Ovary (tissue), 9 donors: ENCODE results near the gene FANCC. TPM values are rescaled to one million over a fixed set of nuclear protein-coding genes. Genes with fewer than 3 reads are reported as not detected.

ENCODE experiments used
- DNase-seq, 5 donors: peaks; one replicate each; pipeline ENCODE4 v3.0.0-alpha.2; 2019 to 2020
- H3K27ac ChIP-seq, 2 donors: fragments of 200-600 bp; one replicate each; pipeline versions ENCODE4 v1.5.1 to v1.8.0; 2019 to 2022
- H3K27me3 ChIP-seq: fragments of 200-600 bp; one replicate; pipeline ENCODE4 v1.8.0; 2022
- H3K36me3 ChIP-seq: fragments of 200-600 bp; sonication (generic); one replicate; pipeline ENCODE4 v1.5.1; 2019
- H3K4me1 ChIP-seq: one replicate; pipeline ENCODE4 v1.8.1; 2013; ENCODE audit warnings: mild to moderate bottlenecking, moderate library complexity; ENCODE audit not compliant: insufficient read depth
- H3K4me3 ChIP-seq: fragments of 200-600 bp; sonication (generic); one replicate; pipeline ENCODE4 v1.5.1; 2017
- H3K9me3 ChIP-seq, 2 donors: fragments of 200-600 bp in 1 of 2; sonication (generic) in 1 of 2; one replicate each; pipeline versions ENCODE4 v1.5.1 to v1.8.1; 2013 to 2019; ENCODE audit warnings: mild to moderate bottlenecking in 1 of 2, moderate library complexity in 1 of 2
- EP300 ChIP-seq: sonication (generic); formaldehyde crosslinking; IDR thresholded peaks from one replicate; pipeline ENCODE4 v1.6.1; 2017; ENCODE audit warnings: antibody characterized with exemption
- POLR2A ChIP-seq: fragments of 450-650 bp; IDR thresholded peaks from one replicate; pipeline ENCODE4 v1.6.1; 2017; ENCODE audit warnings: antibody characterized with exemption, mild to moderate bottlenecking, moderate library complexity
- WGBS, 3 donors: extraction: QIAGEN DNeasy Blood & Tissue Kit in 1 of 3; methylation state at CpG; one replicate each; pipeline versions ENCODE4 v1.1.5 to v1.1.7; 2013 to 2017; 5-methylcytosine and 5-hydroxymethylcytosine counted together
- intact Hi-C, 4 donors: fragments of 100-400 bp; cut with DNase I; formaldehyde crosslinking; loops; one replicate each; pipeline versions ENCODE4 v1.11.0 to v1.15.1; 2022 to 2023
- polyA plus RNA-seq, 2 donors: library from polyadenylated mRNA; stranded (reverse); fragments of 200-250 nt in 1 of 2; fragments of 350-450 nt in 1 of 2; fragmentation: Illumina TruSeq in 1 of 2; extraction: RNeasy Lipid Tissue Mini Kit (QIAGEN cat#74804) in 1 of 2; gene quantifications; one replicate each; pipeline ENCODE4 v1.2.3, GENCODE V29; 2013 to 2014
- total RNA-seq, 7 donors: library from RNA; depleted of rRNA in 2 of 7; stranded (reverse); fragments of >200 nt in 2 of 7; fragmentation: NEBNext Ultra II Directional in 3 of 7; extraction: Animal tissue kit (Norgen Biotek cat#: 25700) in 3 of 7; gene quantifications; one replicate each; pipeline versions ENCODE4 v1.1.0 to v1.2.4, GENCODE V29; 2016 to 2023
- TF ChIP-seq, protein P1 (sequence below), 3 donors: fragments of 450-650 bp in 2 of 3; fragments of 200-600 bp in 1 of 3; IDR thresholded peaks; one replicate each; pipeline versions ENCODE4 v1.5.1 to v1.8.0; 2016 to 2022; ENCODE audit warnings: antibody characterized with exemption in 3 of 3, mild to moderate bottlenecking in 1 of 3
- donor health status: DM: no; HTN: no; CAD: no; lungs with moderate emphysema.
- donor health status: DM: no; HTN: no; CAD: no.
- donor health status: Bipolar disorder and iron deficiency.
- donor health status: DM: yes; HTN: yes; CAD: no.
- donor health status: DM: no; HTN: no; CAD: no.
- donor health status: DM: yes; HTN: yes; CAD: no.

FANCC gene
- total and polyA plus RNA-seq, 9 donors = 2.9 to 7.5 (median 4.9) TPM

GRCh38 chr9:95142728-95143127 lies 174.8 kb downstream of the FANCC start:
- no peaks in the 10 kb centered on the region for H3K36me3 ChIP-seq
- no peaks in the 10 kb centered on the region for H3K9me3 ChIP-seq
- DNase-seq = no peak
- H3K4me1 ChIP-seq = peaks cover 6% of the 10 kb centered on the region
- H3K4me3 ChIP-seq = no peak overlapping the region
- TF ChIP-seq, protein P1, sequence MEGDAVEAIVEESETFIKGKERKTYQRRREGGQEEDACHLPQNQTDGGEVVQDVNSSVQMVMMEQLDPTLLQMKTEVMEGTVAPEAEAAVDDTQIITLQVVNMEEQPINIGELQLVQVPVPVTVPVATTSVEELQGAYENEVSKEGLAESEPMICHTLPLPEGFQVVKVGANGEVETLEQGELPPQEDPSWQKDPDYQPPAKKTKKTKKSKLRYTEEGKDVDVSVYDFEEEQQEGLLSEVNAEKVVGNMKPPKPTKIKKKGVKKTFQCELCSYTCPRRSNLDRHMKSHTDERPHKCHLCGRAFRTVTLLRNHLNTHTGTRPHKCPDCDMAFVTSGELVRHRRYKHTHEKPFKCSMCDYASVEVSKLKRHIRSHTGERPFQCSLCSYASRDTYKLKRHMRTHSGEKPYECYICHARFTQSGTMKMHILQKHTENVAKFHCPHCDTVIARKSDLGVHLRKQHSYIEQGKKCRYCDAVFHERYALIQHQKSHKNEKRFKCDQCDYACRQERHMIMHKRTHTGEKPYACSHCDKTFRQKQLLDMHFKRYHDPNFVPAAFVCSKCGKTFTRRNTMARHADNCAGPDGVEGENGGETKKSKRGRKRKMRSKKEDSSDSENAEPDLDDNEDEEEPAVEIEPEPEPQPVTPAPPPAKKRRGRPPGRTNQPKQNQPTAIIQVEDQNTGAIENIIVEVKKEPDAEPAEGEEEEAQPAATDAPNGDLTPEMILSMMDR (IDR thresholded peaks at IDR 0.05) = no peak
- no peak for TF ChIP-seq EP300
- no peak for TF ChIP-seq POLR2A
- WGBS, 3 donors = 92 to 96% (median 96%) methylated on average over 3 of the region's 3 CpGs
- no peak overlapping the region for H3K27ac ChIP-seq
- H3K27me3 ChIP-seq = no peaks in the 10 kb centered on the region
- intact Hi-C loops = no loop called here

- Histone ChIP-seq H3K9me3 (no peaks in the 10 kb centered on the region), H3K27ac (no peak overlapping the region), H3K4me3 (no peak overlapping the region), H3K36me3 (no peaks in the 10 kb centered on the region), H3K27me3 (no peaks in the 10 kb centered on the region), H3K4me1 (peaks cover 6% of the 10 kb centered on the region)
- DNase-seq = no peak
- intact Hi-C loops = no loop called here
- TF ChIP-seq, protein P1 (IDR thresholded peaks at IDR 0.05) = no peak
- TF ChIP-seq EP300 = no peak
- no peak for TF ChIP-seq POLR2A
- WGBS, 3 donors = 97 to 99% (median 98%) methylated on average over 4 of the region's 4 CpGs
These were observed 175.2 kb downstream of the FANCC start for GRCh38 chr9:95142315-95142714.

DNA sequence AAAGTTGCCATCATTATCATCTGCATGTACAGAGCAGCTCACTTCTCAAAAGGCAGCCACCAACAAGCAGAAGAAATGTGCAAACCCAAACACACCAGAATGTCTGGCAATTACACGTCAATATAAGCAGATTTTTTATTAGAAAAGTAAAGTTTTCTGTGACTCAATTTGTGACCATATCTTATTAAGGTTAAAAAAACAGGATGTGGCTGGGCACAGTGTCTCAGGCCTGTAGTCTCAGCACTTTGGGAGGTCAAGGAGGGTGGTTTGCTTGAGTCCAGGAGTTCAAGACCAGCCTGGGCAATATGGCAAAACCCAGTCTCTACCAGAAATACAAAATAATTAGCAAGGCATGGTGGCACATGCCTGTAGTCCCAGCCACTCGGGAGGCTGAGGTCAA lies 176.7 kb downstream of the FANCC start:
- WGBS, 3 donors = 77 to 80% (median 78%) methylated on average over 2 of the region's 2 CpGs
- H3K27ac ChIP-seq = no peak overlapping the region

GRCh38 chr9:95139126-95139525 lies 178.4 kb downstream of the FANCC start:
- Histone ChIP-seq H3K36me3 (no peaks in the 10 kb centered on the region), H3K9me3 (no peaks in the 10 kb centered on the region), H3K27me3 (no peaks in the 10 kb centered on the region), H3K4me3 (no peak overlapping the region), H3K27ac (no peak overlapping the region), H3K4me1 (peaks cover 2% of the 10 kb centered on the region)
- TF ChIP-seq, protein P1 (IDR thresholded peaks at IDR 0.05) = no peak
- TF ChIP-seq POLR2A (no peak), EP300 (no peak)
- 94 to 95% (median 94%) methylated on average over 10 of the region's 10 CpGs for WGBS, 3 donors
- intact Hi-C loops = no loop called here
- no peak for DNase-seq

More for the DNA sequence above, 176.7 kb downstream of the FANCC start:
- Histone ChIP-seq H3K27me3 (no peaks in the 10 kb centered on the region), H3K36me3 (no peaks in the 10 kb centered on the region), H3K9me3 (no peaks in the 10 kb centered on the region), H3K4me3 (no peak overlapping the region), H3K4me1 (peaks cover 6% of the 10 kb centered on the region)
- TF ChIP-seq POLR2A = no peak
- TF ChIP-seq, protein P1 (IDR thresholded peaks at IDR 0.05) = no peak
- intact Hi-C loops = no loop called here
- no peak for DNase-seq

DNA sequence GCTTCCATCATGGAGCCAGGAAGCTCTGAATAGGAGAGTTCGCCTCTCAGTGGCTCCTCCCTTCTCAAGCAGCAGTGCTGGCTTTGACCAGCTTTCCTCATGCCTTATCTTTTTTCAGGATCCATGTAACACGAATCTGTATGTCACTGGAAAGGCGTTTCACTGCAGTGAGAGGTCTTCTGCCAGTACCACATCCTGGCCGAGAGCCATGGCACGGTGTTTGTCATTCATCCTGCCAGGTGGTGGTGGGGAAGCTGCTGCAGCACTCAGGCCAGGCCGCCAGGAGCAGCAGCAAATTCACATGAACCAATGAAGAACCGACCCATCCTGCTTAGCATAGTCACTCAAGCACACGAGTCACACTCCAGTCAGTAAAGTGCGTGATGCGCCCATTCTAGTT lies 179.0 kb downstream of the FANCC start:
- intact Hi-C loops = no loop called here
- no peak for DNase-seq
- WGBS, 3 donors = 90 to 97% (median 91%) methylated on average over 10 of the region's 10 CpGs
- H3K4me3 ChIP-seq = no peak overlapping the region
- no peak overlapping the region for H3K27ac ChIP-seq
- no peaks in the 10 kb centered on the region for H3K4me1 ChIP-seq
- TF ChIP-seq, protein P1 (IDR thresholded peaks at IDR 0.05) = no peak
- TF ChIP-seq EP300 = no peak
- TF ChIP-seq POLR2A = no peak
- no peaks in the 10 kb centered on the region for H3K9me3 ChIP-seq
- no peaks in the 10 kb centered on the region for H3K27me3 ChIP-seq
- no peaks in the 10 kb centered on the region for H3K36me3 ChIP-seq
